Measurements from ENCODE around the gene TMIGD3.

DNA sequence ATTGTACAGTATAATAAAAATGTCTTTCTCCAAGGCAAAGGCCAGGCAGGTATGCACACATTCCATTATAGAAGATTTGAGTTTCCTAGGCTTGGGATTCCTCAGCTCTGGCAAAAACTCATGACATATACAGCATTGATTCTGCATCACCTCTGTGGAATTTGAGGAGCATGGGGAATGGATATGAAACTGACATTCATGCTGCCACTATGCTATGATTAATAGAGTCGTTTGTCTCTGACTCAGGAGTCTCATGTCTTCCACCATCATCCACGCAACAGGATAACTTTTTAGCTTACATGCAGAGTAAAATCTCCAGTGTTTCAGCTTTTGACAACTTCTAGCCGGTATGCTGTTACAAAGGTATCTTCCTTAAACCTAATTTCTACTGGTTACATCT lies 49.8 kb upstream of the TMIGD3 start:
- no peak for TF ChIP-seq MAX (CRISPR knock-in tag; IDR thresholded peaks at IDR 0.05)
- no peak for TF ChIP-seq RELA (CRISPR knock-in tag; IDR thresholded peaks at IDR 0.05; ENCODE audit: borderline replicate concordance)
- TF ChIP-seq, protein P1, sequence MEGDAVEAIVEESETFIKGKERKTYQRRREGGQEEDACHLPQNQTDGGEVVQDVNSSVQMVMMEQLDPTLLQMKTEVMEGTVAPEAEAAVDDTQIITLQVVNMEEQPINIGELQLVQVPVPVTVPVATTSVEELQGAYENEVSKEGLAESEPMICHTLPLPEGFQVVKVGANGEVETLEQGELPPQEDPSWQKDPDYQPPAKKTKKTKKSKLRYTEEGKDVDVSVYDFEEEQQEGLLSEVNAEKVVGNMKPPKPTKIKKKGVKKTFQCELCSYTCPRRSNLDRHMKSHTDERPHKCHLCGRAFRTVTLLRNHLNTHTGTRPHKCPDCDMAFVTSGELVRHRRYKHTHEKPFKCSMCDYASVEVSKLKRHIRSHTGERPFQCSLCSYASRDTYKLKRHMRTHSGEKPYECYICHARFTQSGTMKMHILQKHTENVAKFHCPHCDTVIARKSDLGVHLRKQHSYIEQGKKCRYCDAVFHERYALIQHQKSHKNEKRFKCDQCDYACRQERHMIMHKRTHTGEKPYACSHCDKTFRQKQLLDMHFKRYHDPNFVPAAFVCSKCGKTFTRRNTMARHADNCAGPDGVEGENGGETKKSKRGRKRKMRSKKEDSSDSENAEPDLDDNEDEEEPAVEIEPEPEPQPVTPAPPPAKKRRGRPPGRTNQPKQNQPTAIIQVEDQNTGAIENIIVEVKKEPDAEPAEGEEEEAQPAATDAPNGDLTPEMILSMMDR (IDR thresholded peaks at IDR 0.05) = no peak
- TF ChIP-seq TCF7 (CRISPR knock-in tag; IDR thresholded peaks at IDR 0.05; ENCODE audit: low read depth) = no peak
- no peak for TF ChIP-seq CREB1 (CRISPR knock-in tag; IDR thresholded peaks at IDR 0.05)
- TF ChIP-seq ZNF121 (CRISPR knock-in tag; IDR thresholded peaks at IDR 0.05) = no peak
- no peak for TF ChIP-seq E2F4 (CRISPR knock-in tag; IDR thresholded peaks at IDR 0.05; ENCODE audit: borderline replicate concordance, low read depth)
- no peak for TF ChIP-seq ZNF512 (CRISPR knock-in tag; IDR thresholded peaks at IDR 0.05; ENCODE audit: borderline replicate concordance)
- TF ChIP-seq USF1 (CRISPR knock-in tag; IDR thresholded peaks at IDR 0.05) = no peak
